ENCODE measurements around the gene DPEP3.
A peak's percentile ranks its signal among the peaks of the same experiment; 100 is the strongest.

DPEP3 gene

DNA sequence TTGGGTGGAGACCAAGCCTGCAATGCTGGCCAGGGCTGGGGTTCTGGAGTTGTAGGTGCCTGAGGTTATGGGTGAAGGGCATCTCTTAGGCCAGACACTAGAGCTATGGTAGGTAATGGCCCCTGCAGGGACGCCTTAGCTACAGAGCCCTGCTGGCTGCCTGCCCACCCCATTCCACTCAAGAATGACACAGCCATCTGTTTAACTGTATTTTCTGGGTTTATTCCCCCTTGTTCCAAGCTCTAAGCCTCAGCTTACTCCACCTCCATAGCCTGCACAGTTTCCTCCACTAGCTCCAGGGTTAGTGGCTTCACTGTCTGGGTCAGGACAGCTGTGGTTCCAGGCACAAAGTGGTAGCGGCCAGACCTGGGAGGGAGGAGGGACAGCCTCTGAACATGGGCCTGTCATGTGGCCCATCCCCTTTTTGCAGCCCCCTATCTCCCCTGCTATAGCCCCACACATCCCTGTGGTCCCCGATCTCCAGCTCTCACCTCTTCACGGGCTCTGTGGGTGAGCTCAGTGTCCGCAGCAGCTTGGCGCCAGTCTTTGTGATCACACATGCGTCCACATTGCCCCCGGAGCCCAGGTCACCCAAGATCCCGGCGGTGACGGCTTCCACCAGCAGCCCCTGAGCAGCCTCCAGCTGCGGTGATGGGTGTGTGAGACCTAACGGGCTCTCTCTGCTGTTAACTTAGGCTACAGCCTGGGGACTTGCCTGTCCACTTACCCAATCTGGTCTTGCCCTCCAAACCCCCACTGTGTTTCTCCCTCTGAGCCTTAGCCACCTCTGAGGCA, 45.8 kb downstream of the DPEP3 start:
- H3K4me3 ChIP-seq (ENCODE audit: low read depth, low read length), result peak overlapping the region; percentile 99
- TF ChIP-seq, protein P1, sequence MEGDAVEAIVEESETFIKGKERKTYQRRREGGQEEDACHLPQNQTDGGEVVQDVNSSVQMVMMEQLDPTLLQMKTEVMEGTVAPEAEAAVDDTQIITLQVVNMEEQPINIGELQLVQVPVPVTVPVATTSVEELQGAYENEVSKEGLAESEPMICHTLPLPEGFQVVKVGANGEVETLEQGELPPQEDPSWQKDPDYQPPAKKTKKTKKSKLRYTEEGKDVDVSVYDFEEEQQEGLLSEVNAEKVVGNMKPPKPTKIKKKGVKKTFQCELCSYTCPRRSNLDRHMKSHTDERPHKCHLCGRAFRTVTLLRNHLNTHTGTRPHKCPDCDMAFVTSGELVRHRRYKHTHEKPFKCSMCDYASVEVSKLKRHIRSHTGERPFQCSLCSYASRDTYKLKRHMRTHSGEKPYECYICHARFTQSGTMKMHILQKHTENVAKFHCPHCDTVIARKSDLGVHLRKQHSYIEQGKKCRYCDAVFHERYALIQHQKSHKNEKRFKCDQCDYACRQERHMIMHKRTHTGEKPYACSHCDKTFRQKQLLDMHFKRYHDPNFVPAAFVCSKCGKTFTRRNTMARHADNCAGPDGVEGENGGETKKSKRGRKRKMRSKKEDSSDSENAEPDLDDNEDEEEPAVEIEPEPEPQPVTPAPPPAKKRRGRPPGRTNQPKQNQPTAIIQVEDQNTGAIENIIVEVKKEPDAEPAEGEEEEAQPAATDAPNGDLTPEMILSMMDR (IDR thresholded peaks at IDR 0.05; ENCODE audit: control insufficient read depth, extremely low read depth, insufficient read depth), result no peak
- DNase-seq (ENCODE audit: low read depth), result no peak

DNA sequence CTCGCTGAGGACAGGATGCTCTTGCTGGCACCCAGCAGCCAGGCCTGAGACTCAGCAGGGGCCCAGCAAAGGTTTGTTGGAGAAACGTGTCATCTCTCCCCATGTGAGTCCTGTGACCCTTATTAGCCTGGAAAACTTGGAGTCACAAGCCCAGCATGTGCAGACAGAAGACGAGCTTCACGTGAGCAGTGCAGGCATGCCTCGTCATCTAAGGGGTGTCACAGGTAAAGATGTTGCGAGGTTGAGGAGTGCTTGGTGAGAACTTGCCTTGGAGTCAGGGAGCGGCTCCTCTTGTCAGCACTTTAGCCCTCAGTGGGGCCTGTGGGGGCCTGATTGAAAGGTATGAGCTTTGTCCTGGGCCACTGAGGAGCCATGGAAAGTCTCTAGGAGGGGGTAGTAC, 46.5 kb downstream of the DPEP3 start:
- no peak overlapping the region for H3K4me3 ChIP-seq (ENCODE audit: low read depth, low read length)
- TF ChIP-seq, protein P1 (IDR thresholded peaks at IDR 0.05; ENCODE audit: control insufficient read depth, extremely low read depth, insufficient read depth), result no peak
- no peak for DNase-seq (ENCODE audit: low read depth)

DNA sequence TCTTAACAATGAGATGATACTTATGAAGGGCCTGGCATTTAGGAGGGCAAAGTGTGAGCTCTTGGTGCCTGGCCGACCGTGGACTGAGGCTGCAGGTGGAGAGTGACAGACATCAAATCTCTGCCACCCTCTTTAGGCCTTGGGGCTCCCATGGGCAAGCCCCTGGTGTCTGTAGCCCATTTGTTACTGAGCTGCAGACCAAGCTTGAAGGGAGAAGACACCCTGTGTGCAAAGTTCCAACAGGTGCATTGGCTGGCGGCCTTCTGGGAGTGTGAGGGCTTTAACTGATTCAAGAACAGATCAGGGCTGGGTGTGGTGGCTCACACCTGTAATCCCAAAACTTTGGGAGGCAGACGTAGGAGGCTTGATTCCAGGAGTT, 47.8 kb downstream of the DPEP3 start:
- TF ChIP-seq, protein P1 (IDR thresholded peaks at IDR 0.05; ENCODE audit: control insufficient read depth, extremely low read depth, insufficient read depth), result no peak
- DNase-seq (ENCODE audit: low read depth), result no peak
- no peak overlapping the region for H3K4me3 ChIP-seq (ENCODE audit: low read depth, low read length)

DNA sequence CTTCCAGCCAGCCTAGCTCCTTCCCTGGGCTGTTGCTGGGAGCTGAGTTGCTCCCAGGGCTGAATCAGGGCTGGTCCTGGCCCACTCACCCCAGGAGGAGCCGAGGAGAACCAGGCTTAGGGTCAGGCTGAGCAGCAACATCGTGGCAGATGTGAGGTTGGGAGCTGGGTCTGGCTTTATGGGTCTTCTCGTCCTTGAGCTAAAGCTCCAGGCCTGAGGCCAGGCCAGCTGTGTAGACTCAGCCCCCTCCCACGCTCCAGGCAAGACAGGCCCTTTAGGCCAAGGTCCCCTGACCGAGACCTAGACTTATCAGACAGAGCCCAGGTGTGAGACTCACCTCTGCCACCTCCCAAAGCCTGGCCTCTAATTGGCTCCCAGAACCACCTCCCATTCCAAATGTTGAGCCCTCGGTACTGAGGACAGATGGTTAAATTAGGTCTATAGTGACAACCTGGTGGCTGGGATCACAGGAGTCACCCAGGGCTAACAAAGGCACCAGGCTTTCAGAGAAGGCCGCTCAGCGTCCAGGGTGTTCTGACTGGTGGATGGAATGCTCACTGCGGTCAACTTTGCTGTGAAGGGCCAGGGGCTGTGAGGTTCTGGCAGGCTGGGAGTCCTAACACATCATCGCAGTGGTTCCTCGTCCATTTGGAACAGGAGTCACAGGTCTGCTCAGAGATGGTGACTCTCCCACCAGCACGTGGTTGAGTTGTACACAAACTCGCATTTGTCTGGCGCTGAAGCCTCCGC, 48.4 kb downstream of the DPEP3 start, which contains the start of gene CTRL:
Gene CTRL (minus strand): TSS at position 151 of the 750 bp plus-strand sequence. CDS start 10 bp downstream, at position 141.
- TF ChIP-seq, protein P1 (IDR thresholded peaks at IDR 0.05; ENCODE audit: control insufficient read depth, extremely low read depth, insufficient read depth), result no peak
- H3K4me3 ChIP-seq (ENCODE audit: low read depth, low read length), result no peak within 1 kb of the TSS
- DNase-seq (ENCODE audit: low read depth), result no peak

DNA sequence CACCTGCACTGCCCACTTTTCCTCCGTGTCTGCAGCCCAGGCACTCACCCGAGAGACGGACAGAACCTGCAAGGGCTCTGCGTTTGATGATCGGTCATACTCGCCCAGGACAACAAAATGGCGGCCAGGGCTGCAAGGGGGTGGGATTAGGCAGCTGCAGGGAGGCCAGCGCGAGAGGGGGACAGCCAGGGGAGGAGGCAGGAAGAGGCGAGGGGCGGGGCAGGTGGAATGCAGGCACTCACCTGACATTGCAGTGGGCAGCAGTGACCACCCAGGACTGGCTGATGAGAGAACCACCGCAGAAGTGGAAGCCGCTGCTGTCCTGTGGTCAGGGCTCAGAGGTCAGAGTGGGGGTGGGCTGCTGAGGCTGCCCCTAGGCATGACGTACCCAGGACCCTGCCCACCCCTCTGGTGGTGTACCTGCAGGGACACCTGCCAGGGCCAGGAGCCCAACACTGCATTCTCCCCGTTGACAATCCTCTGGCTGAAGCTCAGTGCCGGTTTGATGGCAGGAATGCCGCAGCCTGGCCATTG, 49.6 kb downstream of the DPEP3 start:
- no peak for DNase-seq (ENCODE audit: low read depth)
- TF ChIP-seq, protein P1 (IDR thresholded peaks at IDR 0.05; ENCODE audit: control insufficient read depth, extremely low read depth, insufficient read depth), result no peak

DNA sequence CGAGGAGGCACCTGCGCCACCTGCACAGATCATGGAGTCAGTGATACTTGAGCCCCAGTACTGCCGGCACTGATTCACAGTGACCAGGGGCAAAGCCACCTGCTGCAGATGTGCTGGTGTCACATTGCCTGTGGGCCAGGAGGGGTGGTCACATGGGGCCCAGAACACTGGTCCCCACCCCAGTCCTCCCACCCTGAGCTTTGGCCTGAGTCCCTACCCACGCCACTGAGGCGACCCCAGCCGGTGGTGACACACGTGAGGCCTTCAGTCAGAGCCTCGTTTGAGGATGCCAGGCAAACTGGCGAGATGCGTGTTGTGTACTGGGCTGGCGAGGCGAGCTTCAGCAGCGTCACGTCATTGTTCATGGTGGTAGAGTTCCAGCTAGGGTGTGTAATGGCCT, 50.1 kb downstream of the DPEP3 start:
- TF ChIP-seq, protein P1 (IDR thresholded peaks at IDR 0.05; ENCODE audit: control insufficient read depth, extremely low read depth, insufficient read depth), result no peak
- DNase-seq (ENCODE audit: low read depth), result no peak
- no peak overlapping the region for H3K4me3 ChIP-seq (ENCODE audit: low read depth, low read length)

More for the DNA sequence above, 49.6 kb downstream of the DPEP3 start:
- H3K4me3 ChIP-seq (ENCODE audit: low read depth, low read length), result no peak overlapping the region
